Chondrocyte (in vitro differentiated cells): Measurements from ENCODE around the gene DNAH17. TPM values are rescaled to one million over a fixed set of nuclear protein-coding genes. Genes with fewer than 3 reads are reported as not detected.

Experiments
- DNase-seq: peaks from one replicate; pipeline ENCODE4 v3.0.0; 2021; ENCODE audit warnings: mixed read lengths, low spot score
- H3K27ac Mint-ChIP-seq: one replicate; pipeline ENCODE4 v1.8.0; 2021; ENCODE audit warnings: mild to moderate bottlenecking, moderate library complexity, mixed read lengths; ENCODE audit not compliant: unreplicated experiment
- H3K27me3 Mint-ChIP-seq: 2 replicates; pipeline ENCODE4 v1.8.0; 2021; ENCODE audit warnings: low read depth, mixed read lengths
- H3K36me3 Mint-ChIP-seq: 2 replicates; pipeline ENCODE4 v1.8.0; 2021; ENCODE audit warnings: low read depth, mixed read lengths
- H3K4me1 Mint-ChIP-seq: 2 replicates; pipeline ENCODE4 v1.8.0; 2021; ENCODE audit warnings: low read depth, mild to moderate bottlenecking, mixed read lengths
- H3K4me3 Mint-ChIP-seq: one replicate; pipeline ENCODE4 v1.8.0; 2021; ENCODE audit warnings: mild to moderate bottlenecking, moderate library complexity, mixed read lengths; ENCODE audit not compliant: unreplicated experiment
- H3K9me3 Mint-ChIP-seq: 2 replicates; pipeline ENCODE4 v1.8.0; 2021; ENCODE audit warnings: low read depth, mixed read lengths
- total RNA-seq: library from RNA; stranded (reverse); gene quantifications from 3 replicates; pipeline ENCODE4 v1.2.1, GENCODE V29; 2021
- TF ChIP-seq, protein P1 (sequence below): fragments of 200-600 bp; sonication (generic); IDR thresholded peaks from 2 replicates; pipeline ENCODE4 v1.5.0; 2021; ENCODE audit warnings: antibody characterized with exemption, mild to moderate bottlenecking, moderate library complexity

The DNAH17 gene
- total RNA-seq, 1 donor from 2014 or later, result 0.42 TPM

DNA sequence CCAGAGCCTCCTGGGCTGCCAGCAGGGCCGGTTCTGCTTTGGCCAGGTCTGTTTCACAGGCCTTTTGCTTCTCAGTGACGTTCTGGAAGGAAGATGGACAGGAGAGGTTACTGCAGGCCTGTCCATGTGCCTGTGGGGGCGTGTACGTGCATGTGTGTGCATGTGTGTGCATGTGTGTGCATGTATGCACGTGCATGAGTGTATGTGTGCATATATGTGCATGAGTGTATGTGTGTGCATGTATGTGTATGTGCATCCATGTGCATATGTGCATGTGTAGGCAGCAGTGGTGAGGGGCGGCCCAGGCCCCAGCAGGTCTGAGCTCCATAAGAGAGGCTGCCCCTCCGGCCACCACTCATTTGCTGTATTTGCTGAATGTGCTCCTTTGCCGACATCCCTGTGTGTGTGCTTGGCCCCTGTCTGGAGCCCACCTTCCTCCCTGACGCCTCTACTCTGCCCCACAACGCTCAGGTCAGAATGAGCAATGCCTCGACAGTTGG, 117.0 kb downstream of the DNAH17 start:
- Mint-ChIP-seq H3K27me3 (no peaks in the 10 kb centered on the region), H3K27ac (no peak overlapping the region), H3K36me3 (no peaks in the 10 kb centered on the region), H3K4me3 (no peak overlapping the region), H3K9me3 (no peaks in the 10 kb centered on the region), H3K4me1 (no peaks in the 10 kb centered on the region)
- no peak for DNase-seq
- TF ChIP-seq, protein P1, sequence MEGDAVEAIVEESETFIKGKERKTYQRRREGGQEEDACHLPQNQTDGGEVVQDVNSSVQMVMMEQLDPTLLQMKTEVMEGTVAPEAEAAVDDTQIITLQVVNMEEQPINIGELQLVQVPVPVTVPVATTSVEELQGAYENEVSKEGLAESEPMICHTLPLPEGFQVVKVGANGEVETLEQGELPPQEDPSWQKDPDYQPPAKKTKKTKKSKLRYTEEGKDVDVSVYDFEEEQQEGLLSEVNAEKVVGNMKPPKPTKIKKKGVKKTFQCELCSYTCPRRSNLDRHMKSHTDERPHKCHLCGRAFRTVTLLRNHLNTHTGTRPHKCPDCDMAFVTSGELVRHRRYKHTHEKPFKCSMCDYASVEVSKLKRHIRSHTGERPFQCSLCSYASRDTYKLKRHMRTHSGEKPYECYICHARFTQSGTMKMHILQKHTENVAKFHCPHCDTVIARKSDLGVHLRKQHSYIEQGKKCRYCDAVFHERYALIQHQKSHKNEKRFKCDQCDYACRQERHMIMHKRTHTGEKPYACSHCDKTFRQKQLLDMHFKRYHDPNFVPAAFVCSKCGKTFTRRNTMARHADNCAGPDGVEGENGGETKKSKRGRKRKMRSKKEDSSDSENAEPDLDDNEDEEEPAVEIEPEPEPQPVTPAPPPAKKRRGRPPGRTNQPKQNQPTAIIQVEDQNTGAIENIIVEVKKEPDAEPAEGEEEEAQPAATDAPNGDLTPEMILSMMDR, result no peak

- Mint-ChIP-seq H3K4me3 (no peak overlapping the region), H3K4me1 (no peaks in the 10 kb centered on the region), H3K9me3 (no peaks in the 10 kb centered on the region), H3K27me3 (no peaks in the 10 kb centered on the region), H3K27ac (no peak overlapping the region), H3K36me3 (no peaks in the 10 kb centered on the region)
- no peak for DNase-seq
- TF ChIP-seq, protein P1, result no peak
These were observed 117.5 kb downstream of the DNAH17 start for GRCh38 chr17:78459696-78460095.

DNA sequence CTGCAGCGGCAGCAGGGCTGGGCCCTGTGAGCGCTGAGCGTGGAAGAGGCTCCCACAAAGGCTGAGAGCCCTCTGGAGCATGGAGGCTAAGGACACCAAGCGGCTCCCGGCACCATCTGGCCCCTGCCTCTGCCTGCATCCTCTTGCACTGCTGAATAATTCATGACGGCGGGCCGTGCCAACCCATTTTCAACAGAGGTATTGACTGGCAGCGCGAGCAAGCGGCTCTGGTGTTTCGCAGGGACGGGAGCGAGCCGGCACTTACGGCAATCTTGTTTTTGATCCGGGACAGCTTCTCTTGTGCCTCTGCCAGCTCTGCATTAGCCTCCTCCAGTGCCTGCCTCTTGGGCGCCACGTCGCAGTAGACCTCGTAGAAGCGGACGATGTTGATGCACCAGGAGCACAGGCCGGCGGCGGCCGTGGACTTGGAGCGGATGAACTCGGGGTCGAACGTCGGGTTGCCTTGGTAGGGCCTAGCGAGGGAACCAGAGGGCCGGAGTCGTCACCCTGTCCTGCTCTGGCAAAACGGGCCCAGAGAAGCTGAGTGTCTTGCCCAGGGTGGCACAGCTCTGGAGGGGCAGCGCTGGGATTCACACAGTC, 118.4 kb downstream of the DNAH17 start:
- TF ChIP-seq, protein P1, result no peak
- no peaks in the 10 kb centered on the region for H3K27me3 Mint-ChIP-seq
- H3K4me3 Mint-ChIP-seq, result no peak overlapping the region
- no peaks in the 10 kb centered on the region for H3K9me3 Mint-ChIP-seq
- no peaks in the 10 kb centered on the region for H3K36me3 Mint-ChIP-seq
- H3K4me1 Mint-ChIP-seq, result no peaks in the 10 kb centered on the region
- no peak for DNase-seq
- H3K27ac Mint-ChIP-seq, result no peak overlapping the region

GRCh38 chr17:78458091-78458490, 119.1 kb downstream of the DNAH17 start:
- Mint-ChIP-seq H3K4me1 (no peaks in the 10 kb centered on the region), H3K27me3 (no peaks in the 10 kb centered on the region), H3K36me3 (no peaks in the 10 kb centered on the region), H3K9me3 (no peaks in the 10 kb centered on the region), H3K27ac (no peak overlapping the region), H3K4me3 (no peak overlapping the region)
- TF ChIP-seq, protein P1, result no peak
- no peak for DNase-seq

DNA sequence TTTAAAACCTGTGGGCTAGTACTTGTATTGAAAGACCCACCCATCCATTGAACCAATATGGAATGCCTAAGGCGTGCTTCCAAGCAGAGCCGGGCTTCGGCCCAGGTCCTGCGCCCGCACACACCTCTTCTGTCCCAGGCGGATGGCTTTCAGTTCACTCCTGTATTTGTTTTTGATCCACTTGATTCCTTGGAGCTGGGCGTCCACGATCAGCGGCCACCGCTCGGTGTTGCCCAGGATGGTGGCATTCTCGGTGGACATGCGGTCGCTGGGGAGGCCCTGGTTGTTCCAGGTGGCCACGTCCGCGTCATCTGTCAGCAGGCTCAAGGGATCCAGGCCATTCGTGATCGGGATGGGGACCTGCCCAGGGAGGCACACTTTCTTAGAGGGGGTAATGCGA, 122.8 kb downstream of the DNAH17 start:
- no peaks in the 10 kb centered on the region for H3K9me3 Mint-ChIP-seq
- H3K36me3 Mint-ChIP-seq, result no peaks in the 10 kb centered on the region
- TF ChIP-seq, protein P1, result no peak
- no peak overlapping the region for H3K4me3 Mint-ChIP-seq
- H3K27me3 Mint-ChIP-seq, result no peaks in the 10 kb centered on the region
- DNase-seq, result no peak
- no peaks in the 10 kb centered on the region for H3K4me1 Mint-ChIP-seq
- H3K27ac Mint-ChIP-seq, result no peak overlapping the region
